Right lobe of liver (tissue), 4 donors: Measurements from ENCODE around the gene GCLC.

Experiments used
- CTCF ChIP-seq, 4 donors: fragments of 200-600 bp in 3 of 4; fragments of 450-650 bp in 1 of 4; IDR thresholded peaks; one replicate each; pipeline versions ENCODE4 v1.5.1 to v1.8.0; 2016 to 2022; ENCODE audit warnings: antibody characterized with exemption in 4 of 4, mild to moderate bottlenecking in 2 of 4
- POLR2A ChIP-seq: fragments of 450-650 bp; IDR thresholded peaks from one replicate; pipeline ENCODE4 v1.6.1; 2017; ENCODE audit warnings: antibody characterized with exemption, mild to moderate bottlenecking
- donor health status: DM: no; HTN: no; CAD: no.
- donor health status: DM: no; HTN: no; CAD: no.
- donor health status: DM: no; HTN: yes; CAD: no.

- TF ChIP-seq CTCF (IDR thresholded peaks at IDR 0.05) (no peak), POLR2A (no peak)
Measured at GRCh38 chr6:53528107-53528506, 16.8 kb downstream of the GCLC start.
